GM12875 (cell line): ENCODE data around the gene DGKH.
"Not testable (repeated sequence)": the region's sequence is repeated elsewhere in the genome, so short reads cannot be mapped to it uniquely, and the experiment has no call there.

Experiments
- H3K4me3 ChIP-seq: one replicate; pipeline ENCODE4 v1.5.1; 2011; ENCODE audit warnings: low read depth, low read length, control low read depth
- CTCF ChIP-seq: IDR thresholded peaks from 2 replicates; pipeline ENCODE4 v1.5.1; 2011; ENCODE audit warnings: low read depth, mild to moderate bottlenecking, control low read depth, inconsistent platforms, low read length, moderate library complexity, borderline replicate concordance; ENCODE audit not compliant: insufficient read depth

Gene DGKH

GRCh38 chr13:42068886-42069285 is 20.4 kb downstream of the DGKH start:
- H3K4me3 ChIP-seq = no peak overlapping the region
- no peak for TF ChIP-seq CTCF

GRCh38 chr13:42070599-42070998 is 22.2 kb downstream of the DGKH start:
- H3K4me3 ChIP-seq = not testable (repeated sequence)

GRCh38 chr13:42071179-42071578 is 22.7 kb downstream of the DGKH start:
- H3K4me3 ChIP-seq = not testable (repeated sequence)

GRCh38 chr13:42071672-42072419 is 23.4 kb downstream of the DGKH start:
- no peak for TF ChIP-seq CTCF
- H3K4me3 ChIP-seq = no peak overlapping the region

- H3K4me3 ChIP-seq = no peak overlapping the region
- no peak for TF ChIP-seq CTCF
Measured at GRCh38 chr13:42073683-42074082, 25.2 kb downstream of the DGKH start.

GRCh38 chr13:42075517-42075916 is 27.1 kb downstream of the DGKH start:
- no peak overlapping the region for H3K4me3 ChIP-seq
- no peak for TF ChIP-seq CTCF

GRCh38 chr13:42076309-42076713 is 27.9 kb downstream of the DGKH start:
- H3K4me3 ChIP-seq = no peak overlapping the region
- TF ChIP-seq CTCF = no peak

GRCh38 chr13:42078128-42078808 is 29.8 kb downstream of the DGKH start:
- H3K4me3 ChIP-seq = no peak overlapping the region
- no peak for TF ChIP-seq CTCF
